Smooth muscle cell (in vitro differentiated cells): ENCODE results near the gene PGAM5. TPM values are rescaled to one million over a fixed set of nuclear protein-coding genes. Genes with fewer than 3 reads are reported as not detected.
"Not testable (repeated sequence)": the region's sequence is repeated elsewhere in the genome, so short reads cannot be mapped to it uniquely, and the experiment has no call there.

Source experiments
- DNase-seq: peaks from one replicate; lab custom pipeline; 2025; ENCODE audit not compliant: unreplicated experiment; lab: John Stamatoyannopoulos, UW
- H2AFZ ChIP-seq: fragments of 200-600 bp; sonication (generic); 2 replicates; pipeline ENCODE4 v1.6.0; 2016; ENCODE audit warnings: antibody characterized with exemption, low read depth, mild to moderate bottlenecking
- H3F3A ChIP-seq: fragments of 200-600 bp; sonication (generic); 2 replicates; pipeline ENCODE4 v1.6.0; 2017; ENCODE audit warnings: antibody characterized with exemption, low read depth
- H3K27ac ChIP-seq: fragments of 200-600 bp; sonication (generic); 2 replicates; pipeline ENCODE4 v1.5.1; 2016; ENCODE audit warnings: low read depth, mild to moderate bottlenecking
- H3K27me3 ChIP-seq: fragments of 200-600 bp; sonication (generic); 2 replicates; pipeline ENCODE4 v1.6.1; 2016; ENCODE audit warnings: low read depth, mild to moderate bottlenecking
- H3K36me3 ChIP-seq: fragments of 200-600 bp; sonication (generic); 2 replicates; pipeline ENCODE4 v1.5.1; 2016; ENCODE audit warnings: low read depth
- H3K4me1 ChIP-seq: fragments of 200-600 bp; sonication (generic); 2 replicates; pipeline ENCODE4 v1.5.1; 2016; ENCODE audit warnings: low read depth
- H3K4me2 ChIP-seq: fragments of 200-600 bp; sonication (generic); 2 replicates; pipeline ENCODE4 v1.6.0; 2016; ENCODE audit warnings: mild to moderate bottlenecking
- H3K4me3 ChIP-seq: fragments of 200-600 bp; sonication (generic); 2 replicates; pipeline ENCODE4 v1.5.1; 2016; ENCODE audit warnings: mild to moderate bottlenecking
- H3K79me2 ChIP-seq: fragments of 200-600 bp; sonication (generic); 2 replicates; pipeline ENCODE4 v1.6.0; 2016; ENCODE audit warnings: low read depth, mild to moderate bottlenecking
- H3K9ac ChIP-seq: fragments of 200-600 bp; sonication (generic); 2 replicates; pipeline ENCODE4 v1.6.0; 2016; ENCODE audit warnings: low read depth
- H3K9me3 ChIP-seq: fragments of 200-600 bp; sonication (generic); replicated peaks from 2 replicates; pipeline ENCODE4 v1.5.1; 2016; ENCODE audit warnings: low read depth
- H4K20me1 ChIP-seq: fragments of 200-600 bp; sonication (generic); 2 replicates; pipeline ENCODE4 v1.6.0; 2016; ENCODE audit warnings: low read depth
- CTCF ChIP-seq: fragments of 200-600 bp; sonication (generic); IDR thresholded peaks from 2 replicates; pipeline ENCODE4 v1.5.1; 2017; ENCODE audit warnings: borderline replicate concordance, mild to moderate bottlenecking, antibody characterized with exemption; ENCODE audit not compliant: insufficient read depth, poor library complexity, severe bottlenecking
- WGBS: methylation state at CpG from one replicate; pipeline ENCODE4 v1.1.7; 2016; ENCODE audit warnings: low lambda C conversion rate; 5-methylcytosine and 5-hydroxymethylcytosine counted together
- polyA plus RNA-seq: library from polyadenylated mRNA; unstranded; fragments of >200 nt; fragmentation: Nextera tagmentation; extraction: Ambion mirVana; gene quantifications from 2 replicates; pipeline ENCODE4 v1.2.1, GENCODE V29; 2016
- total RNA-seq: library from RNA; depleted of rRNA; stranded (reverse); fragments of >200 nt; gene quantifications from 2 replicates; pipeline ENCODE4 v1.2.3, GENCODE V29; 2014

PGAM5 gene
- total and polyA plus RNA-seq, 2 experiments from 2014 or later: 13.5 to 16.8 TPM

- H3K27ac ChIP-seq: no peak overlapping the region
- H3K27me3 ChIP-seq: no peaks in the 10 kb centered on the region
- H3K79me2 ChIP-seq: peaks cover 82% of the 10 kb centered on the region
- H3K4me2 ChIP-seq: no peak overlapping the region
- peaks cover 17% of the 10 kb centered on the region for H3K36me3 ChIP-seq
- peaks cover 97% of the 10 kb centered on the region for H4K20me1 ChIP-seq
- no peak overlapping the region for H2AFZ ChIP-seq
- no peak overlapping the region for H3K4me3 ChIP-seq
- WGBS: 96% methylated on average over 3 of the region's 3 CpGs
- H3F3A ChIP-seq: no peaks in the 10 kb centered on the region
- no peak overlapping the region for H3K9ac ChIP-seq
- no peak for DNase-seq
- no peak for TF ChIP-seq CTCF
- no peaks in the 10 kb centered on the region for H3K9me3 ChIP-seq
- H3K4me1 ChIP-seq: no peaks in the 10 kb centered on the region
Measured at GRCh38 chr12:132746613-132747012, 36.0 kb downstream of the PGAM5 start.

GRCh38 chr12:132747395-132747794, 36.8 kb downstream of the PGAM5 start:
- no peak for TF ChIP-seq CTCF
- H3K79me2 ChIP-seq: peaks cover 85% of the 10 kb centered on the region
- H2AFZ ChIP-seq: no peak overlapping the region
- no peak overlapping the region for H3K4me2 ChIP-seq
- H4K20me1 ChIP-seq: peaks cover 97% of the 10 kb centered on the region
- no peak for DNase-seq
- no peaks in the 10 kb centered on the region for H3F3A ChIP-seq
- no peaks in the 10 kb centered on the region for H3K27me3 ChIP-seq
- WGBS: 96% methylated on average over 11 of the region's 11 CpGs
- H3K4me1 ChIP-seq: no peaks in the 10 kb centered on the region
- H3K9me3 ChIP-seq: no peaks in the 10 kb centered on the region
- H3K27ac ChIP-seq: no peak overlapping the region
- H3K36me3 ChIP-seq: peaks cover 14% of the 10 kb centered on the region
- H3K4me3 ChIP-seq: no peak overlapping the region
- no peak overlapping the region for H3K9ac ChIP-seq

GRCh38 chr12:132747896-132748295, 37.3 kb downstream of the PGAM5 start:
- no peak overlapping the region for H2AFZ ChIP-seq
- no peaks in the 10 kb centered on the region for H3K4me1 ChIP-seq
- H3K27ac ChIP-seq: no peak overlapping the region
- H3K4me2 ChIP-seq: no peak overlapping the region
- no peaks in the 10 kb centered on the region for H3K27me3 ChIP-seq
- TF ChIP-seq CTCF: no peak
- H3K9ac ChIP-seq: no peak overlapping the region
- H3F3A ChIP-seq: no peaks in the 10 kb centered on the region
- H3K79me2 ChIP-seq: peaks cover 85% of the 10 kb centered on the region
- H3K4me3 ChIP-seq: no peak overlapping the region
- peaks cover 9% of the 10 kb centered on the region for H3K36me3 ChIP-seq
- no peaks in the 10 kb centered on the region for H3K9me3 ChIP-seq
- 97% methylated on average over 22 of the region's 22 CpGs for WGBS
- DNase-seq: no peak
- peaks cover 97% of the 10 kb centered on the region for H4K20me1 ChIP-seq

- Histone ChIP-seq H3K27ac (no peak overlapping the region), H3K79me2 (peaks cover 85% of the 10 kb centered on the region), H3K9ac (no peak overlapping the region), H3K4me2 (no peak overlapping the region), H3K4me3 (no peak overlapping the region), H3K27me3 (no peaks in the 10 kb centered on the region), H2AFZ (no peak overlapping the region), H3F3A (no peaks in the 10 kb centered on the region), H3K36me3 (peaks cover 7% of the 10 kb centered on the region), H3K9me3 (no peaks in the 10 kb centered on the region), H4K20me1 (peaks cover 97% of the 10 kb centered on the region), H3K4me1 (no peaks in the 10 kb centered on the region)
- no peak for DNase-seq
- WGBS: 95% methylated on average over 10 of the region's 10 CpGs
- no peak for TF ChIP-seq CTCF
Measured at GRCh38 chr12:132748319-132748718, 37.7 kb downstream of the PGAM5 start.

GRCh38 chr12:132753670-132754069, 43.0 kb downstream of the PGAM5 start:
- H3K9ac ChIP-seq, H3K4me2 ChIP-seq, H3K27me3 ChIP-seq, H3K4me3 ChIP-seq, H2AFZ ChIP-seq, DNase-seq, H3K4me1 ChIP-seq, H3K36me3 ChIP-seq, H3F3A ChIP-seq, H3K9me3 ChIP-seq: not testable (repeated sequence)
- 100% methylated on average over 7 of the region's 7 CpGs for WGBS
- peaks cover 95% of the 10 kb centered on the region for H3K79me2 ChIP-seq
- peaks cover 98% of the 10 kb centered on the region for H4K20me1 ChIP-seq
- H3K27ac ChIP-seq: peak overlapping the region; percentile 2
